ENCODE results near the gene ZNF93.
"Not testable (repeated sequence)": the region's sequence is repeated elsewhere in the genome, so short reads cannot be mapped to it uniquely, and the experiment has no call there.

GRCh38 chr19:19870086-19870485, 30.7 kb upstream of the ZNF93 start:
- TF ChIP-seq POLR2A, POLR2AphosphoS5 (IDR thresholded peaks at IDR 0.05): not testable (repeated sequence)
- TF ChIP-seq, protein P1, sequence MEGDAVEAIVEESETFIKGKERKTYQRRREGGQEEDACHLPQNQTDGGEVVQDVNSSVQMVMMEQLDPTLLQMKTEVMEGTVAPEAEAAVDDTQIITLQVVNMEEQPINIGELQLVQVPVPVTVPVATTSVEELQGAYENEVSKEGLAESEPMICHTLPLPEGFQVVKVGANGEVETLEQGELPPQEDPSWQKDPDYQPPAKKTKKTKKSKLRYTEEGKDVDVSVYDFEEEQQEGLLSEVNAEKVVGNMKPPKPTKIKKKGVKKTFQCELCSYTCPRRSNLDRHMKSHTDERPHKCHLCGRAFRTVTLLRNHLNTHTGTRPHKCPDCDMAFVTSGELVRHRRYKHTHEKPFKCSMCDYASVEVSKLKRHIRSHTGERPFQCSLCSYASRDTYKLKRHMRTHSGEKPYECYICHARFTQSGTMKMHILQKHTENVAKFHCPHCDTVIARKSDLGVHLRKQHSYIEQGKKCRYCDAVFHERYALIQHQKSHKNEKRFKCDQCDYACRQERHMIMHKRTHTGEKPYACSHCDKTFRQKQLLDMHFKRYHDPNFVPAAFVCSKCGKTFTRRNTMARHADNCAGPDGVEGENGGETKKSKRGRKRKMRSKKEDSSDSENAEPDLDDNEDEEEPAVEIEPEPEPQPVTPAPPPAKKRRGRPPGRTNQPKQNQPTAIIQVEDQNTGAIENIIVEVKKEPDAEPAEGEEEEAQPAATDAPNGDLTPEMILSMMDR (IDR thresholded peaks at IDR 0.05), result not testable (repeated sequence)

Data from breast epithelium (tissue), 3 donors.